Left renal cortex interstitium (tissue), 4 donors: ENCODE measurements around the gene GALNT1. TPM values are rescaled to one million over a fixed set of nuclear protein-coding genes. Genes with fewer than 3 reads are reported as not detected.

Experiments used
- DNase-seq, 4 donors: peaks; one replicate each; pipeline ENCODE4 v3.0.0-alpha.2; 2013; ENCODE audit warnings: low read depth in 4 of 4, low spot score in 2 of 4, missing footprints in 1 of 4
- polyA plus RNA-seq, 4 donors: library from polyadenylated mRNA; unstranded; fragments of 120-200 nt; gene quantifications; one replicate each; pipeline ENCODE4 v1.2.1, GENCODE V29; 2013; ENCODE audit not compliant: insufficient read length in 4 of 4

Gene GALNT1
- polyA plus RNA-seq, 4 donors = 53.8 to 76.8 (median 65.6) TPM

DNA sequence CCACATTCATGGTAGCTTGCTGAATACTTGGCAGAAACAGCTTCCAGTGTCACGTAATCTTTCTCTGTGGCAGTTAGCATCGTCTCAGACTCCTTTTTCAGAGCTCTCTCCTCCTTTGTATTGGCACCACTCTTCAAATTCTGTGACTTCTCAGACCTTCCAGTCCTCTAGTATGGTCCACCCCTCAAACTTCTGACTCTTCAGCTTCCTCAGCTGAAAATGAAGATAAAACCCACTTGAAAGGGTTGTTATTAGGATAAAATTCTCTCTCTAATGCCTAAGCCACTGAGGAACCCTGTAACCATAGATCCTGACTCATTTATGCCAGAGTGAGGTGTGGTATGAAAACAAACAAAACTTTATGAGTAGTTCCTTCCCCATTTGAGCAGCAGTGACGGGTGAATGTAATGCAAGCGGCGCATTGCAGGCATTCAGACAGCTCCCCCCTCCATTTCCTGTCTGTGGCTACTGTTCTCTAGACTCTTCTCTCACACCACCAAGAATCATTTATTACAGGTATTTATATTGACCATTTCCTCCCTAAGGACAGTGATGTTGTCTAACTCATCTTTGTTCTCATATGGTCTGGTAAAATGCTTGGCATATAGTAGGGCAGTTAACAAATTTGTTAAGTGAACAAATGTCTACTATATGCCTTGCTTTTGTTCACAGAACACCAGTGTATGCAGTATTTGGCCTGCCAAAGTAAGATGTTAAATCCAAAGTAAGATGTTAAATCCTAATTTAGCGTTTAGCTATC lies 35.3 kb downstream of the GALNT1 start:
- DNase-seq = no peak

DNA sequence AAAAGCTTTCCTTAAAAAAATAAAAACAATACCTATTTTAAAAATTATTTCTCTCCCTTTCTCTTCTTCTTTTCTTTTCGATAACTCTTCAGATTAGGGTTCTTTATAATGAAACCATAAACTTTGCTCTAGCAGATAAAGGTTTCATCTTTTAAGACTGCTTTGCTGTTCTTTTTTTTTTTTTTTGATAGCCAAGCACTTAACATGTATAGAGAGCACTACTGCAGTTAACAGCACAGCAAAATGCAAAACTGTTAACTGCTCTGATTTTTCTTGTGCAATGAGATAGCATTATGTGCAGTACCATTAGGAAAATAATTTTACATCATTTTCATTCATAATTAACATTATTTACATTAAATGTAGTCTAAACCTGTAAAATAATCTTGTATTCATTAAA lies 36.3 kb downstream of the GALNT1 start:
- no peak for DNase-seq

- no peak for DNase-seq
Observed at GRCh38 chr18:35618289-35618688, 36.7 kb downstream of the GALNT1 start.

GRCh38 chr18:35618696-35619095 lies 37.2 kb downstream of the GALNT1 start:
- no peak for DNase-seq

DNA sequence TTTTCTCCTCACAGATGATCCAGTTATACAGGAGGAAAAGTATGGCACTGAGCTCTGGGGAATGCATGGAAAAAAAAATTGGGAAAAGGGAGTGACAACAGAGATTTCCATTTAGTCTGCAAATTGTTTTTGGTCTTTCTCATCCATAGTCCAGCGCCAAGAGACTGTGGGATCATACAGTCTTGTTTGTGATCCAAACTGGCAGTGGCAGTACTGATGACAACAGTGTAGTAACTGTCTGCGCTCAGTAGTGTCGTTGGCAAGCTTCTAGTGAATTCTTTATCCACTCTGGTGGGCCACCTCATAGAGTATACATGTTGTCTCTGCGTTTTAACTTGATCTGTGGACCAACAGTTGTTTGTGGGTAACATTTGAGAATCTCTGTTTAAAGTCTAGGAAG lies 37.9 kb downstream of the GALNT1 start:
- no peak for DNase-seq

DNA sequence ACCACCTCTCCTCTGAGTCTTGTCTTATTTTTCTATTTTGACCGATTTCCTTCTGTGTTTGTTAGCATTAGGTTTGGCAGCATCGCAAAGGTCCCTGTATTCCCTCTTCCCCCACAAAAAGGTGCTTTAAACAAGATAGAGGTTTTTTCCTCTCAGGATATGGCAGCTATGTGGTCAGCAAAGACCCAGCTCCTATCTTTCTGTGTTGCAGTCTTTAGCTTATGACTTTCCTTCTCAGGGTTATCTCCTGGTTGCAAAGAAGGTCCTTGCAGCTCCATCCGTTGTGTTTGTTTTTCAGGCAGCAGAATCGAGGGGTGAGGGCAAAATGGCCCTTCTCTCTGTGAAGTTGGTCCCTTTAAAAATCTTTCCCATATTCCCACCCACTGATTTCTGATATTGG lies 38.4 kb downstream of the GALNT1 start:
- DNase-seq = no peak

- no peak for DNase-seq
Observed at GRCh38 chr18:35620765-35621164, 39.2 kb downstream of the GALNT1 start.

DNA sequence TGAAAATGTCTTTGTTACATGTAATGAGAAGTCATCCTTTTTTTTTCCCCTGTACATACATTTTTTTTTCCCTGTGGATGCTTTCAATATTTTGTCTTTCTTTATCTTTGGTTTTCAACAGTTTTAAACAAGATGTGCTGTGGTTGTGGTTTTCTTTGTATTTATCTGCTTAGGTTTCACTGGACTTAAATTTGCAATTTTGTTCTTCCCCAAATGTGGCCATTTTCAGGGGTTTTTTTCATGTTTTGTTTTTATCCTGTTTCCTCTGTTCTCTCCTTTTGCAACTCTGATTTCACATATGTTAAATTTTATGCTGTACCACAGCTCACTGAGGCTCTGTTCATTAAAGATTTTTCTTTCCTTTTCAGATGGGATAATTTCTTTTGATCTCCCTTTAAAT lies 41.7 kb downstream of the GALNT1 start:
- DNase-seq = no peak

GRCh38 chr18:35624146-35624545 lies 42.6 kb downstream of the GALNT1 start:
- DNase-seq = no peak

GRCh38 chr18:35625232-35625631 lies 43.7 kb downstream of the GALNT1 start:
- no peak for DNase-seq

DNA sequence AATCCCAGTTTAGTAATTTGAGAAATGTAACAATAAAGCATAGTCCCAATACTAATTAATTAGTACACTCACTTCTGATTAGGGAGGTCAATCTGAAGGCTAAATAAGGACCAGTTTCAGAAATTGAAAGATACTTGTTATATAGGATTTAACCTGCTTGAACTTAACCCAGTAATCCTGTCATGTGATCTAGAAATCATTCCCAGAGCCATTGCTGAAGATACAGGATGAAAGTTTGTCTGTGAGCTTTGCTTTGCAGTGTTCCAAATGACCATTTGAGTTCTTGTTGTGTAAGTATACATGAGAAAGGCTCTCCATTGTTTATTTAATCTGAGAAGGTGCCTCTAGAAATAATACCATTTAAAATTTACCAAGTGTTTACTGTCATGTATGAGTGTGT lies 52.2 kb downstream of the GALNT1 start:
- no peak for DNase-seq

- no peak for DNase-seq
Observed at GRCh38 chr18:35634323-35634722, 52.8 kb downstream of the GALNT1 start.

GRCh38 chr18:35635170-35635569 lies 53.6 kb downstream of the GALNT1 start:
- no peak for DNase-seq

DNA sequence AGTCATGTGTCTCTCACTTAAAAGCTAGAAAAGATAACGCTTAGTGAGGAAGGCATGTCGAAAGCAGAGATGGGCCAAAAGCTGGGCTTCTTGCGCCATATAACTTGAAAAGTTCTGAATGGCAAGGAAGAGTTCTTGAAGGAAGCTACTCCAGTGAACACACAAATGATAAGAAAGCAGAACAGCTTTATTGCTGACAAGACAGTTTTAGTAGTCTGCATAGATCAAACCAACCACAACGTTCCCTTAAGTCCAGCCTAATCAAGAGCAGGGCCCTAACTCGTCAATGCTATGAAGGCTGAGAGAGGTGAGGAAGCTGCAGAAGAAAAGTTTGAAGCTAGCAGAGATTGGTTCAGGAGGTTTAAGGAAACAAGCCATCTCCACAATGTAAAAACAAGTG lies 55.7 kb downstream of the GALNT1 start:
- no peak for DNase-seq

DNA sequence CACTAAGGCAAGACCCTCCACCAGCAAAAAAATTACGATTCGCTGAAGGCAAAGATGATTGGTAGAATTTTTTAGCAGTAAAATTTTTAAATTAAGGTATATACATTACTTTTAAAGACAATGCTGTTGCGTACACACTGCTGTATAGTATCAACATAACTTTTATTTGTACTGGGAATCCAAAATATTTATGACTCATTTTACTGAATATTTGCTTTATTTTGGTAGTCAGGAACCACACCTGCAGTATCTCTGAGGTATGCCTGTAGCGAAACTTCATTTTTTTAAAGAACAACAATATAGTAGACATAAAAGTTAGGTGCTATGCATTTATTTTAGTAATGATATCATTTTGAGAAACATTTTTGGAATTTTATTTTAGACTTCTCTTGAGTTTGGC lies 57.8 kb downstream of the GALNT1 start:
- DNase-seq = no peak

- no peak for DNase-seq
Observed at GRCh38 chr18:35641467-35641866, 59.9 kb downstream of the GALNT1 start.

DNA sequence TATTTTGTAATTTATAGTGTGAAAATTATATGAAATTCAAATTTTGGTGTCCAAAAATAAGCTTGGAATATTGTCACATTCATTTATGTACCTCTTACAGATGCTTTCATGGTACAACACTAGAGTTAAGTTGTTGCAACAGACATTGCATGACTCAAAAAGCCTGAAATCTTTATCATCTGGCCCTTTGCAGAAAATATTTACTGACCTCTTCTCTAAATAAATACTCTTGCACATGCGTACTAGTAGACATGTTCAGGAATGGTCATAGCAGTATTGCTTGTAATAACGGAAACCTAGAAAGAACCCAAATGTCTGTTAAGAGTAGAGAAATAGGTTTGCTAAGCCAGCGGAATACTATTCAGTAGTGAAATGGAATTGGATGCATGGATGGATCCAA lies 60.4 kb downstream of the GALNT1 start:
- no peak for DNase-seq

DNA sequence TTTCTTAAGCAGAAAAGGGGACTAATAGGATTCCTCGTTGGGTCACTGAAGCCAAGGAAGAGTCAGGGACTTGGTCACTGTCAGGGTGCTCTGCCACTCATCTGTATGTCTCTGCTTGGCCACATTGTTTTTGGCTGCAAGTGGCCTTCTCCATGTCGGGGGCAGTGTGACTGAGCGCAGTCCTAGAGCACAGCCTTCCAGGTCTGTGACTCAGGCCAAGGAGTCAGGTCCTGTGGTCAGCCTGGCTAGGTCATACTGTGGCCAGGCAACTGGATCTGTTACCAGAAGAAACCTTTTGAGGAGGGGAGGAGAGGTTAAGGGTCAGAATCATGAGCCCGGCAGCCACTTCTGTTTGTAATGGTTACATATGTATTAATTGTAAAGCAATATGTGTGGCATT lies 61.3 kb downstream of the GALNT1 start:
- no peak for DNase-seq

GRCh38 chr18:35646449-35646848 lies 64.9 kb downstream of the GALNT1 start:
- no peak for DNase-seq

DNA sequence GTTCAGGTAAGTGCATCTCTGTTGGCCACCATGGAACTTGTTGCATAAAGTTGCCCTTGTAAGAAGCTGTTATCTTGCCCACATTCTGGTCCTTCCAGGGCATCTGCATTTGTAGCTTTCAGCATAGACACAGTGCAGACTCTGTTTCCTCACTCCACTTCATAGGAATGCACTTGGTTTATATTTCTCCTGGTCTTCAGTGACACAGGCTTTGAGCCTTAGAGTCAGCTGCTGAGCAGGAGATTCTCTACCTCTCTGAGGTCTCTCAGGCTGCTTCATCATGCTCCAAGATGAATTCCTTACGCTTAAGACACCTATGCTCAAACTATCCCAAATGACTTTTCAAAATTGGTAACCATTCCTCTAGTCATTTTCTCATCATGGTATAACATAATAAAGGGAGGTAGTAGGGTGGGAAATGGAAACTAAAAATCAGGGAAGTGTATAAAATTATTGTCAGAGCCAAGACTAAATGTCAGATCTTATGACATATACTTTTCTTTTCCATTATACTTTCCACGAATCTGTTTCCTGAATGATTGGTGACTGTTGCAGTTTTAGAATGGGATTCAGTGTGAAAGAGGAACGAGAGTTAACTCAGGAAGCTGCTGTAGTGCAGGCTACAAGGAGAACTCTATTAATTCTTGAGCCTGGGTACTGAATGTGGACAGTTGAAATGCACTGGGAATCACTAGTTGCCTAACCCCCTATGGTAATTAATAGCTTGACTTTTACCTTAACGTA lies 72.0 kb downstream of the GALNT1 start:
- DNase-seq = no peak

DNA sequence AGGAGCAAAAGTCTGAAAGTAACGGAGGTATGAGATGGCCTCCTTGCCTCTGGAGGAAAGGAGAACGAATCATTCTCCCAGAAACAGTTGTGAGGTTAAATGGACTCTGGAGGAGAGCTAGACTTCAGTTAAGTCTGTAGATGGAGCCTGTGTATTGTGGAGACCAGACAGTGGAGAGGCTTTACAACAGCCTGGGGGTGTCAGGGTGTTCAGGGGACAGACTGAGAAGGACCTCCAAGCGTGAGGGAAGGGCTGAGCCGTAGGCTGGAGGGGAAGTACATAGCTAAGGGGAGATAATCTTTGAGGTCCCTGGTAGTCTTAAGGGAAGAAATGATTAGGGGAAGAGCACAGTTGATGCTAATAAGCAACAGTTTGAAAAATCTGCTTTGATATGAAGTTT lies 76.6 kb downstream of the GALNT1 start:
- DNase-seq = no peak

GRCh38 chr18:35661483-35662146 lies 80.1 kb downstream of the GALNT1 start:
- peak in 1 of 4 donors; percentile 1 for DNase-seq
